GM19351 (cell line): Measurements from ENCODE around the gene CYP20A1.
"Not testable (repeated sequence)": the region's sequence is repeated elsewhere in the genome, so short reads cannot be mapped to it uniquely, and the experiment has no call there.

Source experiments
- ATAC-seq: cut with Tn5 transposase; IDR thresholded peaks from one replicate; pipeline ENCODE4 v1.9.1; 2021; ENCODE audit warnings: mild to moderate bottlenecking, moderate library complexity; ENCODE audit not compliant: unreplicated experiment

CYP20A1 gene, protein sequence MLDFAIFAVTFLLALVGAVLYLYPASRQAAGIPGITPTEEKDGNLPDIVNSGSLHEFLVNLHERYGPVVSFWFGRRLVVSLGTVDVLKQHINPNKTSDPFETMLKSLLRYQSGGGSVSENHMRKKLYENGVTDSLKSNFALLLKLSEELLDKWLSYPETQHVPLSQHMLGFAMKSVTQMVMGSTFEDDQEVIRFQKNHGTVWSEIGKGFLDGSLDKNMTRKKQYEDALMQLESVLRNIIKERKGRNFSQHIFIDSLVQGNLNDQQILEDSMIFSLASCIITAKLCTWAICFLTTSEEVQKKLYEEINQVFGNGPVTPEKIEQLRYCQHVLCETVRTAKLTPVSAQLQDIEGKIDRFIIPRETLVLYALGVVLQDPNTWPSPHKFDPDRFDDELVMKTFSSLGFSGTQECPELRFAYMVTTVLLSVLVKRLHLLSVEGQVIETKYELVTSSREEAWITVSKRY

DNA sequence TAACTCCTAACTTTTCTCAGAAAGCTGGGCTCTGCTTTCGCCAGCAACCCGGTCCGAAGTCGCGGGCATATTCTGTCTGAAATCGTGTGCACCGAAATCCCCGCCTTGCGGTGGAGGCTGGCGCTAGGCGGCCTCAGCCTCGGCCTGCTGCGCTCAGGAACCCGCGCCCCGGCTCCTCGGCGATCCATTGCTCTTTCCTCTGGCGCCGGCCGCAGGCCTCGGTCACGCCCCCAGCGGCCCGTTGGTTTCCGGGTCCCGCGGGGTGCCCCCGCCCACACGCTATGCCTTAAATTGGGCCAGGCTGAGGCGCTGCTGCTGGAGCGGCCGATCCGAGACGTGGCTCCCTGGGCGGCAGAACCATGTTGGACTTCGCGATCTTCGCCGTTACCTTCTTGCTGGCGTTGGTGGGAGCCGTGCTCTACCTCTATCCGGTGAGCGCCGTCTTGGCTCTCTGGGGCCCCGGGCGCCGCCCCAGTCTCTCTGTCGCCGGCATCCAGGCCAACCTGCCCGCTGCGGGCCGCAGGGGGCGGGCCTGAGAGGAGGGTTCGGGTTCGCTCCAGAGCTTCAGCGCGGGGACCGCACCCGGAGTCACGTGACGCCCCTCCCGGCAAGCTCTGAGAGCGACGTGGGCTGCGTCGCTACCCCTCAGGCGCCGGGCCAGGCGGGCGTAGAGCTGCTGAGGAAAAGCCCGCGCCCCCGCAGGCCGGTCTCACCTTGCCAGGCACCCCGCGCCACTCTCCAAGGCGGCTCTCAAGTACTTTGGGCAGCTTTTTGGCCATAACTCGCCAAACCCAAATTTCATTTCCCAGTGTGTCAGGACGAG lies at the start of gene CYP20A1:
Gene CYP20A1, plus strand, starts transcription at position 315 of the 823 bp plus-strand sequence. Its CDS starts 45 bp downstream, at position 360.
- ATAC-seq = peak; percentile 81

DNA sequence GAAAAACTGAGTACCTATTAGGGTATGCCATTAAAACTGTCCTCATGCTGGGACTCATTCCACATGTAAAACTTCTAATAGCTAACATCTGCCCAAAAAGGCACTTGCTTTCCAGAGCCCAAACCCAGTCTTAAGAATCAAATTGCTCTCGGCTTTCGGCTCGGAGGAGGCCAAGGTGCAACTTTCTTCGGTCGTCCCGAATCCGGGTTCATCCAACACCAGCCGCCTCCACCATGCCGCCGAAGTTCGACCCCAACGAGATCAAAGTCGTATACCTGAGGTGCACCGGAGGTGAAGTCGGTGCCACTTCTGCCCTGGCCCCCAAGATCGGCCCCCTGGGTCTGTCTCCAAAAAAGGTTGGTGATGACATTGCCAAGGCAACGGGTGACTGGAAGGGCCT lies 48.3 kb upstream of the CYP20A1 start:
- ATAC-seq = not testable (repeated sequence)

DNA sequence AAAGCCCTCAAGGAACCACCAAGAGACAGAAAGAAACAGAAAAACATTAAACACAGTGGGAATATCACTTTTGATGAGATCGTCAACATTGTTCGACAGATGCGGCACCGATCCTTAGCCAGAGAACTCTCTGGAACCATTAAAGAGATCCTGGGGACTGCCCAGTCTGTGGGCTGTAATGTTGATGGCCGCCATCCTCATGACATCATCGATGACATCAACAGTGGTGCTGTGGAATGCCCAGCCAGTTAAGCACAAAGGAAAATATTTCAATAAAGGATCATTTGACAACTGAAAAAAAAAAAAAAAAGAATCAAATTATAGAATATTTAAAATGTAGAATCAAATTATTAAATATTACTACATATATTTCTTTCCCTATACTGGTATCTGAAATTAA lies 47.8 kb upstream of the CYP20A1 start:
- not testable (repeated sequence) for ATAC-seq

DNA sequence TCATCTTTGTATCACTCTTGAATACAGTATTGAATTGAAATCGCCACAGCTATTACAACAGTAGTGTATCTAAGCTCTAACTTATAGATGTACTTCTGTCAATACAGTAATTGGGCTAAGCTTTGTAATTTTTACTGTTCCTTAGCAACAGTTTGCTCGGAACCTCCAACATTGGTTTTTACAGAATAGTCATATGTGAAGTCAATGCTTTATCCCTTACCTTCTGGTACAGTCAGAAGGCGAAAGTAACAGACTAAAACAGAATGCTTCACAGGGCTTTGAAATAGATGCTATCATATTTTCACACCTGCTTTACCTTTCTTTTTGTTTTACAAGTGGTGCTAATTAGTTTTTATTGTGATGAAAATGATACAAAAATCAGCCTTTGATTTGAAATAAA lies 46.9 kb upstream of the CYP20A1 start:
- ATAC-seq = no peak

DNA sequence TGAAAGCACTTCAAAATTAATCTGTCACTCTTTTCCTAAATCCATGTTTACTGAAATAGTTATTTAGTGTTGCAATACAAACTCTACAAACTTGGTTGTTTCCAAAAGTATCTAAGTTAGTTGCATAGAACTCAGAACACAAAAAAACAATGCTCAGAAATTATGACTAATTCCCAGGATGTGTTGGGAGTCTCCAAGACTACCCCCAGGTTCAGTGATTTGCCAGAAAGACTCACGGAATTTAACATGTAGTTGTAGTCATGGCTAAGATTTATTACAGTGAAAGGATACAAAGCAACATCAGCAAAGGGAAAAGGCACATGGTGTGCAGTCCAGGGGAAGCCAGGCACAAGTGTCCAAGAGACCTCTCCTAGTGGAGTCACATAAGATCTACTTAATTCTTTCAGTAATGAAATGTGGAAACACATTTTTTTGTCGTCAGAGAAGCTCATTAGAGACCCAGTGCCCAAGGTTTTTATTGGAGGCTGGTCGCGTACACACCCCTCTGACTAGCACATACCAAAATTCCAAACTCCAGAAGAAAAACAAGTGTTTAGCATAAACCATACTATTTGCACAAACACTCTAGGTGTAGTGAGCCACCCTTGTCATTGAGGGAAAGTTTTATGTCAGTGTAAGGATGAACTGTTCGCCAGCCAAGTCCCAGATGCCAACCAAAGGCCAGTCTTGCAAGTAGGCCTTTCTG lies 43.3 kb upstream of the CYP20A1 start:
- no peak for ATAC-seq

DNA sequence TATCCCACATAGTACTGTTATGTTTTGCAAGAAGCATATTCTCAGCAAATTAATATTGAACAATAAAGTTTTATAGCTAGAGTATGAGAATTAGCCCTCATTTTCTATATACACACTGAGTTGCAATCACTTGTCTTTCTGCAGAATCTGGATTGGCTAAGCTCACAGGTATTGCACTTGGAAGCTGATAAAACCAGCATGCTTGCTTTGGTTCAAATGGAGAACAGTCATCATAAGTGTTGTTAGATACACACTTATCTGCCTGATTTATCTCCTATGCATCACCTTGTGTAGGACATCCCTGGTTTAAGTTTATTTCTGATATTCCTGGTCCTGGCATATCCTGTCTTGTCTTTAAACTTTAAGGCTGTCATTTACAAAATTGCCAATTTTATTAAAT lies 38.0 kb upstream of the CYP20A1 start:
- ATAC-seq = no peak

DNA sequence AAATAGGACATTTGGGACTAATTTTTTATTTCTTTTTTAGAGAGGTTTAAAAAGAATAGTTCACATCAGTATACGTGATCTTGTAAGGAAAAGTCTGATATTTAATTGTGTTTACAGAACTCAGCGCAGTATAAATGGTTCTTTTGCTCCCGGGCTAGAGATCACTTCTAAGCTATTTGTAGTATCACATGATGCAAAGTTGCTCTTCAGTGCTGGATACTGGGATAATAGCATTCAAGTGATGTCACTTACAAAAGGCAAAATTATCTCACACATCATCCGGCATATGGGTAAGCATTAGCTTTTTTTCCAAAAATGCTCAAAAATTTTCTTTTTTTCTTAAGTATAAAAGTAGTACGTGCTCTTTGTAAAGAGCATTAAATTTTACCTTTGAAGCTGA lies 37.4 kb upstream of the CYP20A1 start:
- ATAC-seq = no peak

DNA sequence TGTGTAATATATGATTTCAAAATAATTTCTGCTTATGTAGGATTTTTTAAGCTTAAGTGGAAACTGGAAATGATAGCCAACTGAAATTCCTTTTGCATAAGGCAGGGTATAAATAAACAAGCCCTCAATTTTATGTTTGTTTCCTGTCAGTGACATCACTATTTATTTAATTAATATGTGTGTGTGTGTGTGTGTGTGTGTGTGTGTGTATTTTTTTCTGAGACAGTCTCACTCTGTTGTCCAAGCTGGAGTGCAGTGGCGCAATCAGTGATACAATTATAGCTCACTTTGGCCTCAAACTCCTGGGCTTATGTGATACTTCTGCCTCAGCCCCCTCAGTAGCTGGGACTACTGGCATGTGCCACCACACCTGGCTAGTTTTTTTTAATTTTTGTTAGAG lies 29.3 kb upstream of the CYP20A1 start:
- no peak for ATAC-seq

DNA sequence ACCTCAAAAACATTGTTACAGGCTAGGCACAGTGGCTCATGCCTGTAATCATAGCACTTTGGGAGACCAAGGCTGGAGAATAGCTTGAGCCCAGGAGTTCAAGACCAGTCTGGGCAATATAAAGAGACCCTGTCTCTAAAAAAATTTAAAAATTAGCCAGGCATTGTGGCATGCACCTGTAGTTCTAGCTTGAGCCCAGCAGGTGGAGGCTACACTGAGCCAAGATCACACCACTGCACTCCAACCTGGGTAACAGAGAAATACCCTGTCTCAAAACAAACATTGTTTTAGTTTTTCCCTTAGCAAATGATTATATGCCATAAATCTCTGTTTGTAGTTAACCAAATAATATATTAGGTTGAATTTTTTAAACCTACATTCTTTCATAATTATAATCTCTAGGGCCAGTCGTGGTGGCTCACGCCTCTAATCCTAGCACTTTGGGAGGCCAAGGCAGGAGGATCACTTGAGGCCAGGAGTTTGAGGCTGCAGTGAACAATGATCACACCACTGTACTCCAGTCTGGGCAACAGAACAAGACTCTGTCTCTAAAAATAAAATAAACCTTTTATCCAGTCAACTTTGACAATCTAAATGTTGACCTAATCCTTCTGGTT lies 13.3 kb upstream of the CYP20A1 start:
- ATAC-seq = peak; percentile 62

DNA sequence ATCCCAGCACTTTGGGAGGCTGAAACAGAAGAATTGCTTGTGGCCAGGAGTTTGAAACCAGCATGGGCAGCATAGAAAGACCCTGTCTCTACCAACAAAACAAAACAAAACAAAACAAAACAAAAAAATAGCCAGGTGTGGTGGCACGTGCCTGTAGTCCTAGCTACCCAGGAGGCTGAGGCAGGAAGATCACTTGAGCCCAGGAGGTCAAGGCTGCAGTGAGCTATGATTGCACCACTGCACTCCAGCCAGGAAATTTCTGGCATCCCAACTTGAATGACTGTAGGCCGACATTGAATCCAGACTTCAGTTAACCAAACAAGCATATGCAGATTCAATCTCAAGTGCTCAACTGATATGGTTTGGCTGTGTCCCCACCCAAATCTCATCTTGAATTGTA lies 9.1 kb upstream of the CYP20A1 start:
- ATAC-seq = not testable (repeated sequence)

DNA sequence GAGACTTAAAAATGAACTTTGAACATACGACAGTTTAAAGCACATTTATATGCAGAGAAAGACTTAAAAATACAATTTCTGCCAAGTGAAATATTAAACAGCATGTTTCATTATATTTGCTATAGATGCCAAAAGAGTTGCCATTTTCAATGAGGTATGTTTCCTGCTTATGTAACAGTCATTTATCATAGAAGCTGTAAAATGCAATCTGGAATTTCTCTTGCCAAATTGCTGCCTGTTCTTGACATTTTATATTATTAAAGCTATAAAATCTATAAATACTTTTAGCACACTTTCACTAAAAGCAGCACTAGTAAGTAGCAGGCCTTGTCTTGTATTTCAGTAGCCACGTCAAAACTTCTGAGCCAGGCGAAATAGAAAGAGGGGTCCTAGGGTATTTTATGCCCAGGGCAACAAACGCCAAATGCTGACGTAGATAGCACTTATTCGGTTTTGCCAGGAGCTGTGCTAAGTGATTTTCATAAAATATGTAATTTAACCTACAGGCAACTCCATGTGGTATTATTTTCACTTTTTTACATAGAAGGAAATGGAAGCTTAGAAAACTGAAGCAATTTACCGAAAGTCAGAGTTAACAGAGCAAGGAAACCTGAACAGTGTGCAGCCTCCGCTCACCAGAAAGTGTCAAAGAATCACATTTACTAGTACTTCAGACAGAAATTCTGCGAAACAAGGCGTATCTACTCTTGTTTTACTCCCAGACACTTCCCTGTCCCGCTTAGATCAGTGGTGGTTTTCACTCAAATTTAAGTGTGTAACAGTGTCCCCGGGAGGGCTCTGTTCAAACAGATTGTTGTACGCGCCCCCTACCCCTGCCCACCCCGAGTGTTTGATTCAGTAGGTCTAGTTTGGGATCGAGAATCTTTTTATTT lies 1.2 kb upstream of the CYP20A1 start:
- no peak for ATAC-seq

DNA sequence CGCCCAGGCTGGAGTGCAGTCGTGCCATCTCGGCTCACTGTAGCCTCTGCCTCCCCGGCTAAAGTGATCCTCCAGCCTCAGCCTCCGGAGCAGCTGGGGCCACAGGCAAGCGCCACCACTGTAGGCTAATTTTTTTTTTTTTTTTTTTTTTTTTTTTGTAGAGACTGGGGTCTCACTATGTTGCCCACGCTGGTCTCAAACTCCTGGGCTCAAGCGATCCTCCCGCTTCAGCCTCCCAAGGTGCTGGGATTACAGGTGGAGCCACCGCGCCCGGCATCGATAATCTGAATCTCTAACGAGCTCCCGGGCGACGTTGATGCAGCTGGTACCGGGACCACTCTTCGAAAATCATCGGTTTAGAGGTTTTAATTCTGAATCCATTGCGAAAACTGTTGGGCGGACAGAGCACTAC lies 520 bp upstream of the CYP20A1 start:
- peak; percentile 1 for ATAC-seq

DNA sequence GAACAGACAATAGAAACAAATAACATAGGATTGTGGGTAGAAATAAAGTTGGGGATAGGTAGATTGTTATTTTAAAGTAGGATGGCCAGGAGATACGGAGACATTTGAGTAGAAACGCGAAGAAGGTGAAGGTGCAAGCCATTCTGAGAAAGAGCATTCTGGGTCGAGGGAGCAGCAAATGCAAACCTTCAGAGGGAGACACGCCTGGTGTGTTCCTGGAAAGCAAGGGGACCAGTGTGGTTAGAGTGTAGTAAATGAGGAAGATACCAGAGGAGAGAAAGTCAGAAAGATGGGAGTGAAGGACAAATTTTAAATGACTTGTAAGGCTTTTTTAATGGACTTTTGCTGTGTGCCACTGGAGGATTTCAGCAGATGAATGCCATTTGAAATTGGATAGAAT lies 1.7 kb downstream of the CYP20A1 start:
- no peak for ATAC-seq

DNA sequence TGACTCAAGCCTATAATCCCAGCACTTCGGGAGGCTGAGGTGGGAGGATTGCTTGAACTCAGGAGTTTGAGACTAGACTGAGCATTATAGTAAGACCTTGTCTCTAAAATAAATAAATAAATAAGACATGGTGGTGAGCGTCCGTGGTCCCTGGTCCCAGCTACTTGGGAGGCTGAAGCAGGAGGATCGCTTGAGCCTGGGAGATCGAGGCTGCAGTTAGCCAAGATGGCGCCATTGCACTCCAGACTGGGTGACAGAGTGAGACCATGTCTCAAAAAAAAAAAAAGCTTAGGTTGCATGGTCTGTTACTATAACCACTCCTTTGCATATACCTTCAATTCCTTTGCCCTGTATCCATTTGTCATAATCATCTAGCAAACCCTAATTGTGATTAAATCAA lies 3.7 kb downstream of the CYP20A1 start:
- ATAC-seq = no peak

DNA sequence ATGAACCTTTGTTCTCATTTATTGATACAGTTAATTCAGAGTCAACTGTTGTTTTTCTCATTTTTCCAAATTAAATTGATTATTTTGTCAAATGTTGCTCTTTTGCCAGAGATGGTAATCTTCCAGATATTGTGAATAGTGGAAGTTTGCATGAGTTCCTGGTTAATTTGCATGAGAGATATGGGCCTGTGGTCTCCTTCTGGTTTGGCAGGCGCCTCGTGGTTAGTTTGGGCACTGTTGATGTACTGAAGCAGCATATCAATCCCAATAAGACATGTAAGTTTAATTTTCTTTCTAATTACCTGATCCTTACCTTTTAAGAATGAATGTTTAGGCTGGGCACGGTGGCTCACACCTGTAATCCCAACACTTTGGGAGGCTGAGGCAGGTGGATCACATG lies 7.8 kb downstream of the CYP20A1 start:
- no peak for ATAC-seq

DNA sequence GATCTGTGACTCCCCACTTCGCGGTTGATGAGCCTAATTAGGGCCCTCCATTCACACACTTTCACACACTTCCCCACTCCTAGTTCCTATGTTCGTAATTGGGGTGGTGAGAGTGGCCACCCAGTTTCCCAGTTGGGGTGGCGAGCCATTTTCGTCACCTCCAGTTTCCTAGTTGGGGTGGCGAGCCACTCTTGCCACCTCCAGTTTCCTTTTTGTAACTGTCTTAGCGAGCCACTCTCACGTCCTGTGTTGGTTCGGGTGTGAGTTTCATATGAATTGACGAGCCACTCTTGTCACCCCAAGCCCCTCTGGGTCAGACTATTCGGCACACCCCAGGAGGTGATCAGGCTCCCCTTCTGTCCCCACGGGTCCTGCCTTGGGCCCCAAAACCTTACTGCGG lies 14.0 kb downstream of the CYP20A1 start:
- ATAC-seq = no peak

DNA sequence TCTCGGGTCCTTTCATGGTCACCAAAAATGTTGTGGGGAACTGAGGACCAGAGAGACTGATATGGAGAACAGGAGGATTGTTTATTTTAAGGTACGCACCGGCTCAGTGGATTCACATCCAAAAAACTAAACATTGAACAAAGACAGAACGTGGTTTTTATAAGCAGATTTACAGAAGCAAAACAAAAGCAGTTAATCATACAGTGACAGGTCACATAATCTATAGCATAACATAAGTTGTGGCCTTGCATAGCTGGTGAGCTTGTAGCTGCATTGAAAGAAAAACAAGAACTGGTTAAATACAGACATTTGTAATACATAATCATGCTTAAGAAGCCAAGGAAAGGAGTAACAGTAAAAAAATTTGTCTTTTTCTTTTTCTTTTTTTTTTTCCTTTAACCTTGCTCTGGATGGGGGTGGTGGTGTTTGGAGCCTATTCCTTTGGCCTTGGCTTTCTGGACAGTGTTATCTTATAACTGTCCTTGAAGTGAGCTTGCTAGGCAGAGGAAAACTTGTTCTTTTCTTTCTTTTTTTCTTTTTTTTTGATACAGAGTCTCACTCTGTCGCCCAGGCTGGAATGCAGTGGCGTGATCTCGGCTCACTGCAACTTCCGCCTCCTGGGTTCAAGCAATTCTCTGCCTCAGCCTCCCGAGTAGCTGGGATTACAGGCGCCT lies 14.7 kb downstream of the CYP20A1 start:
- ATAC-seq = not testable (repeated sequence)

DNA sequence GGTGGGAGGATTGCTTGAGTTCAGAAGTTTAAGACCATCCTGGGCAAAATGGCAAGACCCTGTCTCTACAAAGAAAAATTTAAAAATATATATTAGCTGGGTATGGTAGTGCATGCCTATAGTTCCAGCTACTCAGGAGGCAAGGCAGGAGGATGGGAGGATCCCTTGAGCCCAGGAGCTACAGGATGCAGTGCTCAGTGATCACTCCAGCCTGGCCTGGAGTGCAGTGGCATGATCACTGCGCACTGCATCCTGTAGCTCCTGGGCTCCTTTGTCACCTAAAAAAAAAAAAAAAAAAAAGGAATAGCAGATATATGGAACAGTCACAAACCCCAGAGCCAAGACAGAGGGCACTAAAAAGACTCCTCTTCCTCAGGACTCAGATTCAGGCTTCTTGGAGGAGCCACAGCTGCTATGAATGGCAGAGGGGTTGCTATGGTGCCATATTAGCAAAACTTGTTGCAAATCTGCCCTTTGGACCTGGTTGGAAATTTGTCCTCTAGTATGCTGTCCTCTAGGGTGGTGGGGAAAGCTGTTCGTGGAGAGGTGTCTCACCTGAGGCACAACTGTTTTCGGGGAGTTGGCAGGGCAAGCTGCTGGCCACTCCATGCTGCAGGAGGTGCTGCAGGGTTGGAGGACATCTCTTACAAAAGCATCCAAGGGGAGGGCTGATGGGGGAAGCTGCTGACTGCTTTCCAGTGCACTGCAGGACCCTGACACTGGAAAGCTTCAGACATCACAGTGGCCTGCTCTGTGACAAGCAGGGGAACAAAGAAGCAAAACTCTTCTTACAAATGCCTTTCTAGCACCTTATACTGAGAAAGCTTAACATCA lies 22.7 kb downstream of the CYP20A1 start:
- no peak for ATAC-seq
